ENCODE measurements around the gene NKX6-1.

- TF ChIP-seq POLR2A (IDR thresholded peaks at IDR 0.05) (no peak), CTCF (IDR thresholded peaks at IDR 0.05) (no peak)
These were observed 3.4 kb upstream of the NKX6-1 start for GRCh38 chr4:84502333-84502954.

All from thyroid gland (tissue), 4 donors.